ENCODE measurements around the gene SMAD4.

DNA sequence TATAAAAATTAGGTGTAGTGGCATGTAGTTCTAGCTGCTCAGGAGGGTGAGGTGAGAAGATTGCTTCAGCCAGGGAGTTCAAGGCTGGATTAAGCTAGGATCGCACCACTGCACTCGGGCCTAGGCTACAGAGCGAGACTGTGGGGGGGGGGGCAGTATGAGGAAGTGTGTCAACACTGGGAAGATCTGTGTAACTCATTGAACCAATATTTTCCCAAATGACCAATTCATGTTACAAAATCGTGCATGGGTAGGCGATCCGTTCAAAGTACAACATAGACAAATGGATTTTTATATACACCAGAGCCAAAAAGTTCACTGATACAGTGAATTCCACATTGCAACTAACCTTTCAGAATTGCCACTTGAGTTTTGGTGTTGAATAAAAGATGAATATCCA lies 8.1 kb downstream of the SMAD4 start:
- TF ChIP-seq EP300 (IDR thresholded peaks at IDR 0.05; ENCODE audit: borderline replicate concordance) (no peak), RAD21 (IDR thresholded peaks at IDR 0.05; ENCODE audit: low read depth) (no peak), EGR1 (IDR thresholded peaks at IDR 0.05) (no peak), ZBTB7A (IDR thresholded peaks at IDR 0.05; ENCODE audit: low read depth) (no peak), TCF12 (IDR thresholded peaks at IDR 0.05; ENCODE audit: low read depth) (no peak), CEBPB (IDR thresholded peaks at IDR 0.05) (no peak), TAF1 (IDR thresholded peaks at IDR 0.05; ENCODE audit: low read depth) (no peak), FOXM1 (IDR thresholded peaks at IDR 0.05; ENCODE audit: borderline replicate concordance, low read depth) (no peak), YY1 (IDR thresholded peaks at IDR 0.05; ENCODE audit: low read depth) (no peak)
- TF ChIP-seq, protein P1, sequence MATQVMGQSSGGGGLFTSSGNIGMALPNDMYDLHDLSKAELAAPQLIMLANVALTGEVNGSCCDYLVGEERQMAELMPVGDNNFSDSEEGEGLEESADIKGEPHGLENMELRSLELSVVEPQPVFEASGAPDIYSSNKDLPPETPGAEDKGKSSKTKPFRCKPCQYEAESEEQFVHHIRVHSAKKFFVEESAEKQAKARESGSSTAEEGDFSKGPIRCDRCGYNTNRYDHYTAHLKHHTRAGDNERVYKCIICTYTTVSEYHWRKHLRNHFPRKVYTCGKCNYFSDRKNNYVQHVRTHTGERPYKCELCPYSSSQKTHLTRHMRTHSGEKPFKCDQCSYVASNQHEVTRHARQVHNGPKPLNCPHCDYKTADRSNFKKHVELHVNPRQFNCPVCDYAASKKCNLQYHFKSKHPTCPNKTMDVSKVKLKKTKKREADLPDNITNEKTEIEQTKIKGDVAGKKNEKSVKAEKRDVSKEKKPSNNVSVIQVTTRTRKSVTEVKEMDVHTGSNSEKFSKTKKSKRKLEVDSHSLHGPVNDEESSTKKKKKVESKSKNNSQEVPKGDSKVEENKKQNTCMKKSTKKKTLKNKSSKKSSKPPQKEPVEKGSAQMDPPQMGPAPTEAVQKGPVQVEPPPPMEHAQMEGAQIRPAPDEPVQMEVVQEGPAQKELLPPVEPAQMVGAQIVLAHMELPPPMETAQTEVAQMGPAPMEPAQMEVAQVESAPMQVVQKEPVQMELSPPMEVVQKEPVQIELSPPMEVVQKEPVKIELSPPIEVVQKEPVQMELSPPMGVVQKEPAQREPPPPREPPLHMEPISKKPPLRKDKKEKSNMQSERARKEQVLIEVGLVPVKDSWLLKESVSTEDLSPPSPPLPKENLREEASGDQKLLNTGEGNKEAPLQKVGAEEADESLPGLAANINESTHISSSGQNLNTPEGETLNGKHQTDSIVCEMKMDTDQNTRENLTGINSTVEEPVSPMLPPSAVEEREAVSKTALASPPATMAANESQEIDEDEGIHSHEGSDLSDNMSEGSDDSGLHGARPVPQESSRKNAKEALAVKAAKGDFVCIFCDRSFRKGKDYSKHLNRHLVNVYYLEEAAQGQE (IDR thresholded peaks at IDR 0.05; ENCODE audit: low read depth) = no peak
- TF ChIP-seq, protein P2, sequence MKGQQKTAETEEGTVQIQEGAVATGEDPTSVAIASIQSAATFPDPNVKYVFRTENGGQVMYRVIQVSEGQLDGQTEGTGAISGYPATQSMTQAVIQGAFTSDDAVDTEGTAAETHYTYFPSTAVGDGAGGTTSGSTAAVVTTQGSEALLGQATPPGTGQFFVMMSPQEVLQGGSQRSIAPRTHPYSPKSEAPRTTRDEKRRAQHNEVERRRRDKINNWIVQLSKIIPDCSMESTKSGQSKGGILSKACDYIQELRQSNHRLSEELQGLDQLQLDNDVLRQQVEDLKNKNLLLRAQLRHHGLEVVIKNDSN (IDR thresholded peaks at IDR 0.05) = no peak
- TF ChIP-seq, protein P3, sequence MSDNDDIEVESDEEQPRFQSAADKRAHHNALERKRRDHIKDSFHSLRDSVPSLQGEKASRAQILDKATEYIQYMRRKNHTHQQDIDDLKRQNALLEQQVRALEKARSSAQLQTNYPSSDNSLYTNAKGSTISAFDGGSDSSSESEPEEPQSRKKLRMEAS (IDR thresholded peaks at IDR 0.05) = no peak

Data from Ishikawa (cell line).